Measurements from ENCODE around the gene EPB41L2.
A peak's percentile ranks its signal among the peaks of the same experiment; 100 is the strongest.
"Not testable (repeated sequence)": the region's sequence is repeated elsewhere in the genome, so short reads cannot be mapped to it uniquely, and the experiment has no call there.

Gene EPB41L2

DNA sequence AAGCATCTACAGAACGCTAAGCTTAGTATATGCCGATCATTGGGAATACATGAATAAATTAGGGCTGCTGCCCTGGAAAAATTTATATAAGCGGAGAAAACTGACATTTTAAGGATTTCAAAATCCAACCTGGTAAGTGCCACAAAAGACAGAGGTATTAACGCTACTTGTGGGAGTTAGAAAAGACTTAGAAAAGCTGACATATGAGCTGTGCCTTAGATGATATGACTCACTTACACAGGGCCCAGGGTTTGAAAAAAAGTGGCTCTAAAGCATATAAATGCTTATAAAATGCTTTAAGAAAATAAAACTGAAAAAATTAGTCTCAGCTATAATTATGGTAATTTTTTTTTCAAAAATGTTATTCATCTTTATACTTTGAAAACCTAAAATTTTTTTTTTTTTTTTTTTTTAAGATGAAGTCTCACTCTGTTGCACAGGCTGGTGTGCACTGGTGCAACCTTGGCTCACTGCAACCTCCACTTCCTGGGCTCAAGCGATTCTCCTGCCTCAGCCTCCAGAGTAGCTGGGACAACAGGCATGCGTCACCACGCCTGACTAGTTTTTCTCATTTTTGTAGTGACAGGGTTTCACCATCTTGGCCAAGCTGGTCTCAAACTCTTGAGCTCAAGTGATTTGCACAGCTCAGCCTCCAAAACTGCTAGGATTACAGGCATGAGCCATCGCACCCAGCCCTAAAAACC is 25.7 kb downstream of the EPB41L2 start:
- DNase-seq: peak in 4 of 56 donors; percentile 8 to 36 (median 16)

GRCh38 chr6:131036601-131037000 is 26.4 kb downstream of the EPB41L2 start:
- DNase-seq: no peak

DNA sequence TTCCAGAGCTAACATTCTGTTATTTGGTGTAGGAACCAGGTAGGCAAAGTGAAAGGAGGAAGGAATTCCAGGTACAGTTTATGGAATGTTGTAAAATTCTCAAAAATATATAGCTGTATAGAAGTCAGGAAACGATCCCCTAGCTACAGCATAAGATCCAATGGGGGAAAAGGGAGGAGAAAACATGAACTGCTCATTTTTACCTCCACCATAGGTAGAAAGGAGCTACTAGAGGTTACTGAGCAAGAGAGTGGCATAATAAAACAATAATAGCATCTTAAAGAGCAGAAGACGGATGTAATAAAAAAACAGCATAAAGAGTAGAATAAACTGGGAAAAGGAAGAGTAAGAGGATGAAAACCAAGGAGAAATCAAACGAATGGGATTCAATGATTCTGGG is 26.9 kb downstream of the EPB41L2 start:
- DNase-seq: no peak

- DNase-seq: no peak
Observed at GRCh38 chr6:131035582-131035981, 27.5 kb downstream of the EPB41L2 start.

DNA sequence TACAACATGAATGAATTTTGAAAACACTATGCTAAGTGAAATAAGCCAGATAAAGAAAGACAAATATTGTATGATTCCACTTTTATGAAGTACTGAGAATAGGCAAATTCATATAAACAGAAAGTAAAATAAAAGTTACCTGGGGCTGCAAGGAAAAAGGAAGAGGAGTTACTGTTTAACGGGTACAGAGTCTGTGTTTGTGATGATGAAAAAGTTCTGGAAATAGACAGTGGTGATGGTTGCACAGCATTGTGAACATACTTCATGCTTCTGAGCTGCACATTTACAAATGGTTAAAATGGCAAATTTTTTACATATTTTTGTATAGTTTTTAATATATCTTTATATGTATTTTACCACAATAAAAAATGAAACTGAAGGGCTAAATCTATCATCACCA is 29.4 kb downstream of the EPB41L2 start:
- no peak for DNase-seq

DNA sequence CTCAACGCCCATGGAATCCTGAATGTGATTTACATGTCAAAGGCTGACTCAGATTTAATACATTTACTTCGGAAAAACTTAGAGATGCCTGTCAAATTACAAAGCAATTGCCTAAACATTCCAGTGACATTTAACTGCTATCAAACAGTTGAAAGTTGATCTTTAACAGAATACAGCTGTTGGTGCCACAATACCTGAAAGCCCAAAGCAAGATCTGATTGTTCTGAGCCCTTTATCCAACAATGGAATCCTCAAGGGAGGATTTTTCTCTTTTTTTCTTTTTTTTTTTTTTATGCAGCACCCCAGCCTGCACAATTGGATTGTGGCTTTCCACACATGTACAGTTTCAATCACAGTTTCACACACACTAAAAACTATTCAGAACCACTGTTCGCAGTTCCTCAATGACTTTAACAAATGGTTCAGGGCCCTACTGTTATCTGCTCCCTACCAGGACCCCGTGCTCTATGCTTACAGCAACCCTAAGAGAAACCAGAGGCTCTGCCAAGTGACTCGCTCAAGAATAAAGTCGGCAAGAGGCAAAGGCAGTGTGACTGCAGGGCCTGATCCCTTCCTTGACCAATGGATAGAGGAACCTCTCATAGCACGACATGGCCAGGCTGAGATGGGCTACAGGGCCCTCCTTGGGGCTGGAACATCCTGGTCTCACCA is 33.3 kb downstream of the EPB41L2 start:
- peak in 4 of 56 donors; percentile 6 to 12 (median 10) for DNase-seq

DNA sequence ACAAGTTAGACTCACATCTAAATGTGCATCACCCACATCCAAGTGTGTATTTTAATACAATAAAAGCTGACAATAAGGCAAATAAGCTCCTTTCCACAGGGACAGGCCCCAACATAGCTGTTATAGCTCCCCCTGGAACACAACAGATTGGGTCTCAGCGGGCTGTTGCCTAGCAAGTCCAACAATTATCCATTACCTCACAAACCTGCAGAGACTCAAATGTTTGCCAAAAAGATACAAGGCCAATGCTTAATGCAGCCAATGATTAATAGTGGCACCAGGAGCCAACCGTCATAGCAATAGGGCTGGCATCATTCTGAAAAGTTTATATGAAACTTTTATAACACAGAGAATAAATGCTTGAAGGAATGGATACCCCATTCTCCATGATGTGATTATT is 35.7 kb downstream of the EPB41L2 start:
- DNase-seq: no peak

DNA sequence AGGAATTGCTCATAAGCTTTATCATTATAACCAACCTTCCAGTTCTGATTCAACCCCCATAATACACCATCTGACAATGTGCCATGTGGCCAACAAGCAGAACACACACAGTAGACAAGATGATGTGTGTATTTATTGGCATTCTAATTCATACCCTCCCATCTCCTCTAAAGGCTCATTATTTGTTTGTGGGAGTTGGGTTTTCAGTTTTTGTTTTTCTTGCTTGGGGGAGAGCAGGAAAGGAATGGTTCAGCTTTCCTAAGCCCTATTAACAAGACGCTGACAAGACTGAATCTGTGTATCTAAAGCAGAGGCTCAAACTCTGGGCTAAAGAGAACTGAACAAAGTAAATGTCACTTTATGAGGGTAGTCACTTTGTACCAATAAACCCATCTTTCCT is 36.8 kb downstream of the EPB41L2 start:
- DNase-seq: no peak

GRCh38 chr6:131024565-131024964 is 38.5 kb downstream of the EPB41L2 start:
- DNase-seq: no peak

- DNase-seq: no peak
Observed at GRCh38 chr6:131023834-131024504, 39.1 kb downstream of the EPB41L2 start.

DNA sequence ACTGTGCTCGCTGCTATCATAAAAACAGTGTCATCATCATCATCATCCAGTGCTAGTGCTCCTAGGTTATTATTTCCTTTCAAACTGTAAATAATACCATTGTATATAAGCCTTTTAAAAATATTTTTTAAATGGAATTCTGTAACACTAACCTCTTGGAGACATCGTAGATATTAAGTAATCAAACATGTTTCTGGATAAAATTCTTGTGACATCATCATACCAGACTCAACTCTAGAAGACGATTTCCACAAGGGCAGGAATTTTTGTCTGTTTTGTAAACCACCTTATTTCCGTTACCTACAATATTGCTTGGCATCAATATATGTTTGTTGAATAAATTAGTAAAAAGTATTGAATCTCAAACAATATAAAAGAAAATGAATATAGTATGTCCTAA is 40.4 kb downstream of the EPB41L2 start:
- no peak for DNase-seq

- no peak for DNase-seq
Observed at GRCh38 chr6:131017962-131018361, 45.1 kb downstream of the EPB41L2 start.

DNA sequence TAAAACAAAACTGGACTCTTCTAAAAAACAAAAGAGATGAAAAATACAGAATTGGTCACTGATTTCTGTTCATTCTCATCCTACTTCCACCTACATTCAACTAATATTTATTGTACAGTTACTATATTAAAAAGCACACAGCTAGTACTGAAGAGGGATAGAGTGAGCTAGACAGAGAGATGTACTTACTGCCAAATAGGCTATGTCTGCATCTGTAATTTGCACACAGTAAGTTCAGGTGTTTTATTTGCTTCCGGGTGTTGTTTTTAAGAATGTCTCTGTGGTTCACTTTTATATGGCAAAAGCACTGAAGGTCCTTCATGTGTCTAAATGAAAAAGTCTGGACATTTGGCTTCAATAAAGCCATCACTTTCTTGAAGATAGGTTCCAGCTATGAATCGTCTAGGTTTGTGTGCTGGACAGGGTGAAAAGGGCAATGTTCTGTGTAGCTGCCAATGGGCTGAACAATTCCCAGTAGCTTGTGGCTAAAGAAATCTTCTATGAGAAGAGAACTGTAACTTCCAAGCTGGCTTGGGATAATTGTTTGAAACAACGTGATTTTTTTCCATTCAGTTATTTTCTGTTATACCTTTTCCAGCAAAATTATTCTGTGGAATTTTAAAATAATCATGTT is 47.3 kb downstream of the EPB41L2 start:
- peak in 3 of 56 donors; percentile 6 to 32 (median 11) for DNase-seq

- DNase-seq: no peak
Observed at GRCh38 chr6:131015025-131015591, 47.9 kb downstream of the EPB41L2 start.

GRCh38 chr6:131014080-131014776 is 48.8 kb downstream of the EPB41L2 start:
- DNase-seq: no peak

DNA sequence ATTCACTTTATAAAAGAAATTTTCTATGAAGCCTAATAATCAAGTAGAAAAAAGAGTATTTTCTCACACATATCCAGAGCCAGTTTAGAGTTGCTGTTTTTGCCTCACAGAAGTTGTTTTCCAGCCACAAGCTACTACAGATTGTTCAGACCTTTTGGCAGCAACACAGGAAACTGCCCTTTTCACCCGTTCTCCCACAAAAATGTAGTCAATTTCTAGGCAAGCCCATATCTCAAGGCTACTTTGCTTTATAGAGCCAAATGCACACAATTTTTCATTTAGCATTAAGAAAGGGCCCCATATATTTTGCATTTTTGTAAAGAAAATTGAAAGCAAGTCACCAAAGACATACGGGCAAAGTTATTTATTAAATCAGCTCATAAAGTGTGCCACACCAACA is 49.5 kb downstream of the EPB41L2 start:
- DNase-seq: peak in 3 of 56 donors; percentile 17 to 31 (median 30)

DNA sequence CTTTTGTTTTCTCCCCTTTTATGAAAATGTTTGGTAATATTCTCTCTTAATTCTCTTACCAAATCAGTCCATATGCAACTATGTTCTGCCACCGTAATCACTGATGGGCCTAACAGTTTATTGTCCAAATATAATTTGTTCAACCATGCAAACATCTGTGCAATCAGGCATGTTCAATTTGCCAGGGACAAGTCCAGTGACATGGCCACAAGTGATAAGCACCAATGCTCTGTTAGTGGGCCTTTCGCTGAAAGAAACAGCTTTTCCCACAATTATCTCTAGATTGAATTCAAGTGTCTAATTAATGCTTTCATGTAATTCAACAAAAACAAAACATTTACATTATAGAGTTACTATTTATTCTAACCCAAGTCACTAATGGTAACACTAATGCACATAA is 53.3 kb downstream of the EPB41L2 start:
- DNase-seq: no peak

GRCh38 chr6:131008965-131009364 is 54.1 kb downstream of the EPB41L2 start:
- DNase-seq: not testable (repeated sequence)

GRCh38 chr6:131007964-131008363 is 55.1 kb downstream of the EPB41L2 start:
- not testable (repeated sequence) for DNase-seq

GRCh38 chr6:131007286-131007685 is 55.8 kb downstream of the EPB41L2 start:
- DNase-seq: no peak

DNA sequence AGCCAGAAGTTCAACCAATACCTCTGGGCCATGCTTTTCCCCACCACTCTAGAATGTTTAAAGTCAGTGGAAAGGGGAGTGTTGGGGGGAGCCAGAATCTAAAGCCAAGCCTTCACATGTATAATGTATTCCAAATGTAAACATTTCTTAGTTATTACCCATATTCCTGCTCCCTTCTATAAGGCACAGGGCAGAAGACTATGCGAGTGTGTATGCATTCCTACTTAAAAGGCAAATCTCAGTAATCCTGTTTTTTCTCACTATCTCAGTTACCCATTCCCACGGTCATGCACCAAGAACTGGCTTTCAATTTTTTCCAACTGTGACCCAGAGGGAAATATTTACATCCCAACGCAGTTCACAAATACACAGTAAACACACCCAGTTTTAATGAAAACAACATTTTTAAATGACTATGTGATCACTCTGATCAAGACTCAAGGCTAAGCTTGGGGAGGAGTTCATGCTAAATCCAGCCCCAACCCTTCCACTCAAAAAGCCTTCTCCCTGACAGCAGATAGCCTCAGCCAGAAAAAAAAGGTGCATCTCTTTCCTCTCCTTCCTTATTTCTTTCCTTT is 57.5 kb downstream of the EPB41L2 start:
- no peak for DNase-seq
